ENCODE results near the gene OBP2B.
"Not testable (repeated sequence)": the region's sequence is repeated elsewhere in the genome, so short reads cannot be mapped to it uniquely, and the experiment has no call there.

OBP2B gene

GRCh38 chr9:133227242-133227860 lies 18.3 kb upstream of the OBP2B start:
- no peak for TF ChIP-seq CTCF (IDR thresholded peaks at IDR 0.05; ENCODE audit: extremely low read depth, missing control alignments)
- no peak for DNase-seq (ENCODE audit: low spot score)

- TF ChIP-seq CTCF (IDR thresholded peaks at IDR 0.05; ENCODE audit: extremely low read depth, missing control alignments): no peak
- no peak for DNase-seq (ENCODE audit: low spot score)
Measured at GRCh38 chr9:133226219-133227171, 17.4 kb upstream of the OBP2B start.

DNA sequence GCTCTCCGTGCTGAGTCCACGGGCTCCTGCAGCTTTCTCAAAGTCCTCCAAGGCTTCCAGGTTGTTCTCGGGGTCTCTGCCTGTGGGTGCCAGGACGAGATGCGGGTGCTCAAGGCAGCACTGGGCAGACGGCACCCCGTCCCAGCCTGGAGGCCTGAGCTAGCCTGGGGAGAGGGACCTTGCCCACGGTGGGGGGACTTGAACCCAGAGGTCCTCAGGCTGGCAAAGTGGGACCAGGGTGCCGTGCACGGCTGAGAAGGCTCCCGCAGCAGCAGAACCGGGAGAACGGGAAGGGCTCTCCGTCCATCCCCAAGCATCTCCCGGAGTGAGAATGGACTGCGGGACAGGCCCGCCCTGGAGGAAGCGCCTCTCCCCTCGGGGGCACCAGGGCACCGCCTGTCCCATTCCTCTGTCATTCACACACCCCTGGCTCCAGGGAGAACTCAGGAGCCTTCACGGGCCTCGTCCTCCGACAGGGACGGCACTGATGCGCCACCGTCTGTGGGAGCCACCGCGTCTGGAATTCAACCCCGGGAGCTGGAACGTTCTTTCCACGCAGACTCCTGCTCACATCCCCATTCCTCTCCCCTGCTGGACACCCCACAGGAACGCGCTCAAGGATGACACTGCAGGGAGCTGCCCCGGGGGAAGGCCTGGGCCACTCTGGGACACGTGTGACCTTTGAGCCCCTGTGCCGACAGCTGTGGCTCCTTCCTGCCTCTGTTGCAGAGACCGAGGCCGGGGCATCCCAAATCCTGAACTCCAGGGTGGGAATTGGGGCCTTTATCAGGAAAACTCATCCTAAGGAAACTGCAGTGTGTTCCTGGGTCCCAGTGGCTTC lies 16.3 kb upstream of the OBP2B start:
- no peak for TF ChIP-seq CTCF (IDR thresholded peaks at IDR 0.05; ENCODE audit: extremely low read depth, missing control alignments)
- DNase-seq (ENCODE audit: low spot score): no peak

GRCh38 chr9:133224762-133225161 lies 15.7 kb upstream of the OBP2B start:
- no peak for TF ChIP-seq CTCF (IDR thresholded peaks at IDR 0.05; ENCODE audit: extremely low read depth, missing control alignments)
- no peak for DNase-seq (ENCODE audit: low spot score)

GRCh38 chr9:133223159-133223756 lies 14.2 kb upstream of the OBP2B start:
- not testable (repeated sequence) for DNase-seq (ENCODE audit: low spot score)

GRCh38 chr9:133221994-133222393 lies 12.9 kb upstream of the OBP2B start:
- DNase-seq (ENCODE audit: low spot score): not testable (repeated sequence)

DNA sequence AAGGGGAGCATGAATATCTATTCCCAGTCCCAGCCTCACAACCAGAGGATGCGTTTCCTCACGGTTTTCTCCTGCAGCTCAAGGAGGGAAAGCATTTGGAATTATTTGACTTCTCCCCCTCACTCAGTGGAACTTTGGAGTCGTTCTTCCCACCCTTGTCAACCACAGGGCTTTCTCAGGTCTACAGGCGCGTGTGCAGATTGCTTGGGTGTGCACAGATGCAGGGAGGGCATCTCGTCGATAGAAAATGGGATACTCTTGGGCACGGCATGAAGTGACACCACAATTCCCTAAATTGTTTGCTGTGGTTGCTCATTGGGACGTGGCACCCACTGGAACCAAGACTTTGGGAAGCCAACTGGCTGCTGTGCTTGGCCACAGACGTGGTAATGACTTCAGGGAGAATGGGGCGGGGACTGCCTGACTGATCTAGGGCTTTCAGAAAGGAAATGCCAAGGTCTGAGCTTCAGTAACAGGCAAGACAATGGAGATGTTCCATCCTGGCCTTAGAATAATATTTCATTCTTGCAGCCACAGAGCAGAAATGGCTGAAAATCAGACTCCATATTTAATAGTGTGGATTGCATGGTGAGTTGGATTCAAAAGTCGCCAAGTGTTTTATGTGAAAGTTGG lies 12.2 kb upstream of the OBP2B start:
- DNase-seq (ENCODE audit: low spot score): no peak
- no peak for TF ChIP-seq CTCF (IDR thresholded peaks at IDR 0.05; ENCODE audit: extremely low read depth, missing control alignments)

DNA sequence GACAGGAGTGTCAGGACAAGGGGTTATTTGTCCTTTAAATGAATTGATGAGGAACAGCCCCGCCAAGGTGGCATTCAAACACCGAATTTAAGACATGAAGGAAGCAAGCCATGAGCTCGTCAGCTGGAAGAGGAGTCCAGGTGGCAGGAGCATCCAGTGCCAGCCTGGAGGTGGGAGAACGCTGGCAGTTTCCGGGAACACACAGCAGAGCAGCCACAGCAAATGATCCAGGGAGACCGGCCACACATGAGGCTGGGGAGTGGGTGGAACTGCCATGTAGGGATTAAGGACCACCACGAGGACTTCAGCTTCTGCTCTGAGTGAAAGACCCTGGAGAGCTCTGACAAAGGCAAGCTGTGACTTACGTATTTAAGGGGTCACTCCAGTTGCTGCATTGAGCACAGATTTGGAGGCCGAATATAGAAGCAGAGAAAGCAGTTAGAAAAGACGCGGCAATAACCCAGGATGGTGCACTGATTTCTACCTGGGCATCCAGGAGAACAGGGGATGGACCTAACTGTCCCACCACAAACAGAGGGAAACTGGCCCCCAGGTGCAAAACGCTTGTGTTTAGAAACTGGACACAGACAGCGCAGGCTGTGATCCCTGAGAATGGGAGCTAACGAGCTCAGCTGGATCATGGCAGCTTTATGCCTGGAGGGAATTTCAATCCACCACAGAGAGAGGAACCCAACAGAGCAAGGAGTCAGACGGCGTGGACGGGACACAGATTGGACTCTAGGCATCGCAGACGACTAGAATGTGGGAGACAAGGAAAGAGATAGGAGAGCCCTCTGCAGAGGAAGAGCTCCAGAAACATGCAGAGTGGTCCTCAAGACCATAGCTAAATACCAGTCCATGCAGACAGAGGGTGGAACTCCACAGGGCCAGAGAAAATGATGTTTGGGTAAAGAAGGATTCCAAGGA lies 9.3 kb upstream of the OBP2B start:
- not testable (repeated sequence) for DNase-seq (ENCODE audit: low spot score)

DNA sequence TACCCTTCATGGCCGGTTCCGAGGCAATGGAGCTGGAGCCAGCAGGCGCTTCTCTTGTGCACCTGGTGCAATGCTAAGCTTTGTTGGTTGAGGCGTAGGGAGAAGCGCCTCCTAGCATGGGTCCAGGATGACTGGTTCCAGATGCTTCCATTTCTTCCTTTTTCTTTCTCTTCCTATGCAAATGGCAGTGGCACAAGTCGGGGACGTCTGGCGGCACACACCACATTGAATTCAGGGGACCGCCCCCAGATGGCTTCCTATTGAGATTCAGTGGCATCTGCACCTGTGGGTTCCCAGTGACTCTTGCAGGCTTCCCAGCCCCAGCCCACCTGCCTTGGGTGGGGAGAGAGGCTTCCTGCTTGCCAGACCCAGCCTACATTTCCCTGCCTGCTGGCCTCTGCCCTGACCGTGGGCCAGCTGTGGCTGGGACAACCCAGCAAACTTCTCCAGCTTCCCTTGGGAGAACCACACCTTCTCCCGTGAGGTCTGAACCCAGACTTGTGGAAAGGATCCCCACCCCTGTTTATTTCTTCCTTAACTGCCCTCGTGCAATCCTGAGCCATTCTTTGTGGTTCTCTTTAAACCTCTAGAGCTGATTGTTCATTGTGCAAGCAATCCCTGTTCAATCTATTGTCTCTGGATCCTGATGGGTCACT lies 8.4 kb upstream of the OBP2B start:
- not testable (repeated sequence) for DNase-seq (ENCODE audit: low spot score)

DNA sequence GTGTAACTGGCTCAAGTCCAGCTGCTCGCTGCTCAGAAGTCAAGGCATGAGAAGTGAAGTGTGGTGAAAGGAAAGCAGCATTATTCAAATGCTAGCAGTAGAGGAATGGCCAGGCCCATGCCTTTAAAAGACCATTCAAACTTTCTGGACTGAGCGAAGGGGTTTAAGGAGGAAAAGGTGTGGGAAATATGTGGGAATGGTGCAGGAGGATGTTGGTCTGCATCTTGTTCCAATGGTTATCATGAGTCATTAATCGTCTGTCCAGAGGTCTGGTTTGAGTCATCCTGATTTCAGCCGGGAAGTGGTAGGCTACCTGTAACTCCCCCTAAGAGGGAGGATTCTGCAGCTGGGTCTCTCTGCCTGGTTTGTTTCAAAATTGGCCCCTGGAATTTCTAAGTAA lies 5.2 kb upstream of the OBP2B start:
- not testable (repeated sequence) for DNase-seq (ENCODE audit: low spot score)

Data from GM20000 (cell line).